Activated naive CD8-positive, alpha-beta T cell treated with anti-CD3 and anti-CD28 coated beads, Interleukin-2, amount 10 ng/mL, durations not matched to agents 7 days and 5 days (primary cell): Measurements from ENCODE around the gene TP53AIP1. TPM values are rescaled to one million over a fixed set of nuclear protein-coding genes. Genes with fewer than 3 reads are reported as not detected.

Source experiments
- ATAC-seq: fragments of 150-1000 bp; cut with Tn5 transposase; one replicate; pipeline ENCODE4 v1.10.0; 2021; ENCODE audit warnings: low read depth, moderate library complexity
- POLR2A ChIA-PET: fragments of 350-600 bp; sonication (Branson Sonifier 250); formaldehyde crosslinking; loops from one replicate; lab custom pipeline; 2021; ENCODE audit warnings: antibody characterized with exemption; lab: Charles Lee
- DNase-seq: peaks from one replicate; pipeline ENCODE4 v3.0.0; 2021
- H3K27ac Mint-ChIP-seq: one replicate; pipeline ENCODE4 v1.8.0; 2022; ENCODE audit warnings: mild to moderate bottlenecking, mixed read lengths
- H3K27me3 Mint-ChIP-seq: one replicate; pipeline ENCODE4 v1.8.0; 2022; ENCODE audit warnings: mild to moderate bottlenecking, moderate library complexity, mixed read lengths
- H3K36me3 Mint-ChIP-seq: one replicate; pipeline ENCODE4 v1.8.0; 2021; ENCODE audit warnings: mild to moderate bottlenecking, mixed read lengths
- H3K4me1 Mint-ChIP-seq: one replicate; pipeline ENCODE4 v1.8.0; 2021; ENCODE audit warnings: mixed read lengths
- H3K4me3 Mint-ChIP-seq: one replicate; pipeline ENCODE4 v1.8.0; 2022; ENCODE audit warnings: mild to moderate bottlenecking, moderate library complexity, mixed read lengths
- H3K9me3 Mint-ChIP-seq: one replicate; pipeline ENCODE4 v1.8.0; 2021; ENCODE audit warnings: mixed read lengths
- total RNA-seq, 2 experiments: library from RNA; stranded (reverse); gene quantifications; one replicate each; pipeline ENCODE4 v1.2.3, GENCODE V29; 2021

The TP53AIP1 gene
- not detected for total RNA-seq

- no peak within 1 kb of the TSS for H3K4me3 Mint-ChIP-seq
- POLR2A ChIA-PET: no interaction called here
- no peak for ATAC-seq
These were observed at the start of gene TP53AIP1 for GRCh38 chr11:128942817-128943427. TSS of gene TP53AIP1 (minus strand) at chr11:128942871. CDS start at chr11:128937818, 5,053 bp downstream.

GRCh38 chr11:128988242-128988970 lies 45.7 kb upstream of the TP53AIP1 start:
- Mint-ChIP-seq H3K4me1 (peaks cover 6% of the 10 kb centered on the region), H3K27ac (no peak overlapping the region), H3K27me3 (no peaks in the 10 kb centered on the region), H3K4me3 (no peak overlapping the region), H3K9me3 (no peaks in the 10 kb centered on the region), H3K36me3 (no peaks in the 10 kb centered on the region)
- DNase-seq (no peak), ATAC-seq (no peak)
- POLR2A ChIA-PET: no interaction called here

More at GRCh38 chr11:128942817-128943427, at the start of gene TP53AIP1:
- Mint-ChIP-seq H3K36me3 (no peaks in the 10 kb centered on the region), H3K4me1 (no peaks in the 10 kb centered on the region), H3K9me3 (no peaks in the 10 kb centered on the region), H3K27me3 (peaks cover 12% of the 10 kb centered on the region), H3K27ac (no peak within 1 kb of the TSS)
- DNase-seq: no peak

GRCh38 chr11:128985880-128986279 lies 43.2 kb upstream of the TP53AIP1 start:
- DNase-seq (no peak), ATAC-seq (no peak)
- H3K4me1 Mint-ChIP-seq: peaks cover 2% of the 10 kb centered on the region

GRCh38 chr11:128983023-128983422 lies 40.4 kb upstream of the TP53AIP1 start:
- no peak overlapping the region for H3K4me3 Mint-ChIP-seq
- no peak overlapping the region for H3K27ac Mint-ChIP-seq
- H3K4me1 Mint-ChIP-seq: peaks cover 2% of the 10 kb centered on the region
- no peaks in the 10 kb centered on the region for H3K36me3 Mint-ChIP-seq
- ATAC-seq: no peak
- no peak for DNase-seq
- no peaks in the 10 kb centered on the region for H3K9me3 Mint-ChIP-seq
- no peaks in the 10 kb centered on the region for H3K27me3 Mint-ChIP-seq
- POLR2A ChIA-PET: no interaction called here

More at GRCh38 chr11:128985880-128986279, 43.2 kb upstream of the TP53AIP1 start:
- Mint-ChIP-seq H3K9me3 (no peaks in the 10 kb centered on the region), H3K36me3 (no peaks in the 10 kb centered on the region), H3K27ac (no peak overlapping the region), H3K4me3 (no peak overlapping the region), H3K27me3 (no peaks in the 10 kb centered on the region)
- POLR2A ChIA-PET: no interaction called here

GRCh38 chr11:128981254-128981653 lies 38.6 kb upstream of the TP53AIP1 start:
- Mint-ChIP-seq H3K36me3 (no peaks in the 10 kb centered on the region), H3K9me3 (no peaks in the 10 kb centered on the region), H3K27ac (no peak overlapping the region), H3K27me3 (no peaks in the 10 kb centered on the region), H3K4me3 (no peak overlapping the region), H3K4me1 (peaks cover 2% of the 10 kb centered on the region)
- POLR2A ChIA-PET: no interaction called here
- ATAC-seq (no peak), DNase-seq (no peak)

GRCh38 chr11:128970598-128971190 lies 28.0 kb upstream of the TP53AIP1 start:
- POLR2A ChIA-PET: no interaction called here
- peak overlapping the region; percentile 33 for H3K4me3 Mint-ChIP-seq

GRCh38 chr11:128968916-128969315 lies 26.2 kb upstream of the TP53AIP1 start:
- peaks cover 5% of the 10 kb centered on the region for H3K36me3 Mint-ChIP-seq
- H3K4me3 Mint-ChIP-seq: no peak overlapping the region
- H3K27ac Mint-ChIP-seq: peak overlapping the region; percentile 31
- peaks cover 2% of the 10 kb centered on the region for H3K9me3 Mint-ChIP-seq
- no peaks in the 10 kb centered on the region for H3K27me3 Mint-ChIP-seq
- ATAC-seq (no peak), DNase-seq (no peak)
- POLR2A ChIA-PET: no interaction called here
- H3K4me1 Mint-ChIP-seq: peaks cover 28% of the 10 kb centered on the region

More at GRCh38 chr11:128970598-128971190, 28.0 kb upstream of the TP53AIP1 start:
- no peaks in the 10 kb centered on the region for H3K9me3 Mint-ChIP-seq
- peak; percentile 93 for ATAC-seq
- no peaks in the 10 kb centered on the region for H3K27me3 Mint-ChIP-seq
- H3K4me1 Mint-ChIP-seq: peaks cover 12% of the 10 kb centered on the region
- H3K27ac Mint-ChIP-seq: peak overlapping the region; percentile 70
- DNase-seq: no peak
- H3K36me3 Mint-ChIP-seq: peaks cover 5% of the 10 kb centered on the region

DNA sequence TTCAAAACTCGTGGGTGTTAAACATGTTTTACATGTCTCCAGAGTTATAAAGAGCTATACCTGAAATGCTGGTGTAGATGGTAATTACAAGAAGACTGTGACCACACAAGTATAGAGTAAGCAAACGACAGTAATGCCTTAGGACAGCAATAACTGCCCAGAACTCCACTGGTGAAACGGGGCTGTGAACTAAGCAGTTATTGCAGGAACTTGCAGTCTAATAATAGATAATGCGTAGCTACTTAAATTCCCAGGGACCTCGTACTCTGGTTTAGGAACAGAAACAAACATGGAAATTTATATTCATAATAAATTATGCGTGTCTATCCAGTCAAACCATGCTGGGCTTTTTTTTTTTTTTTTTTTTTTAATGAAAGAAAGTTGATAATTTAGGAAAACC lies 24.9 kb upstream of the TP53AIP1 start:
- Mint-ChIP-seq H3K27me3 (no peaks in the 10 kb centered on the region), H3K27ac (no peak overlapping the region), H3K4me3 (no peak overlapping the region), H3K4me1 (peaks cover 34% of the 10 kb centered on the region), H3K36me3 (peaks cover 5% of the 10 kb centered on the region), H3K9me3 (peaks cover 2% of the 10 kb centered on the region)
- POLR2A ChIA-PET: interaction anchor here (0.6 kb wide), 1 partner anchor 54 kb away, joined by 4 read pairs; no protein-coding TSS in a partner anchor
- ATAC-seq (no peak), DNase-seq (no peak)

DNA sequence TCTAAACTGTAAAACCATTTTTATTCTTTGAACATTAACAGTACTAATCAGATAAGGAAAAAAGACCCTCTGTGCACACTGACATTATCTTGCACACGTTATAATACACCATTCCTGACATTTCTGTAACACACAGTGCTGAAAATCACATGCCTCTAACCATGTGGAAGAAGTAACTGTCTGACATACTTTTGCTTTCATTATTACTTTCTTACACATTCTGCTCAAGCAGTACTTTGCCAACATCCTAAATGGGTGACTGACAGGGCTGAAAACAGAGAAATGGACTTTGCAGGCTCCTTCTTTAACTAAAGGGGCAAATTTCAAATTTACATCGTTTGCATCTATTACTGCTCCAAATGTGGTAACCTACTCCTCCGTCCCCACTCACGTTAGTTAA lies 22.8 kb upstream of the TP53AIP1 start:
- peak overlapping the region; percentile 30 for H3K4me3 Mint-ChIP-seq
- POLR2A ChIA-PET: no interaction called here
- peak; percentile 82 for ATAC-seq
- no peaks in the 10 kb centered on the region for H3K27me3 Mint-ChIP-seq
- peak overlapping the region; percentile 40 for H3K27ac Mint-ChIP-seq
- H3K9me3 Mint-ChIP-seq: peaks cover 2% of the 10 kb centered on the region
- no peaks in the 10 kb centered on the region for H3K36me3 Mint-ChIP-seq
- peaks cover 29% of the 10 kb centered on the region for H3K4me1 Mint-ChIP-seq
- DNase-seq: no peak

GRCh38 chr11:128964463-128964930 lies 21.8 kb upstream of the TP53AIP1 start:
- peak overlapping the region; percentile 39 for H3K4me3 Mint-ChIP-seq
- DNase-seq (no peak), ATAC-seq (no peak)
- POLR2A ChIA-PET: no interaction called here
- H3K9me3 Mint-ChIP-seq: peaks cover 2% of the 10 kb centered on the region
- peak overlapping the region; percentile 45 for H3K27ac Mint-ChIP-seq
- H3K4me1 Mint-ChIP-seq: peaks cover 23% of the 10 kb centered on the region
- no peaks in the 10 kb centered on the region for H3K36me3 Mint-ChIP-seq
- no peaks in the 10 kb centered on the region for H3K27me3 Mint-ChIP-seq

DNA sequence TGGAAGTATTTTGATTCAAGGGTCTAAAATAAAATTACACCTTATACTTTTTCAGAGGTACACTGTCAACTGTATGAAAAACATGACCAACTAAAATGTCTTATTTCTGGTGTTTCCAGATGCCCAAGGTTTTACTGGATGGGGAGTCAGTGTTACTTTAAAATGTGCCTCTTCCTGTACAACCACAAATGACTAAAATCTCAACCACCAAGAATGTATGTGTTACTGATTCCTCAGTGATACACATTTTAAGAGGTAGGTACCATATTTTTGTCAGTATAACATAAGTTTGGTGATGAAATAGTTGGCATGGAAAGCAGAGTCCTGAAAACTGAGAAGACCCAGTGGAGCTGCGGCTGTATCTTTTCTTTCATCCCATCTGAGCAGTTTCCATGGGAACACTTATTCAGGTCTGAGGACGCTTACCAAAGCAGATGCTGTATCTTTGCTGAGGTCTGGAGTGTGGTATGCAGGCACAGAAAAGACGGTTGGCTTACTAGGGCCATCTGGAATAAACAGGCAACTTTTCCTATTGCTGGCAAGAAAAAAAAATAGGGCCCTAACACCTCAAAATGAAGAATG lies 21.2 kb upstream of the TP53AIP1 start:
- DNase-seq: no peak
- Mint-ChIP-seq H3K9me3 (peaks cover 2% of the 10 kb centered on the region), H3K36me3 (no peaks in the 10 kb centered on the region), H3K4me1 (peaks cover 23% of the 10 kb centered on the region), H3K27me3 (peaks cover 5% of the 10 kb centered on the region), H3K4me3 (peak overlapping the region; percentile 39), H3K27ac (peak overlapping the region; percentile 32)
- peak; percentile 68 for ATAC-seq
- POLR2A ChIA-PET: no interaction called here

DNA sequence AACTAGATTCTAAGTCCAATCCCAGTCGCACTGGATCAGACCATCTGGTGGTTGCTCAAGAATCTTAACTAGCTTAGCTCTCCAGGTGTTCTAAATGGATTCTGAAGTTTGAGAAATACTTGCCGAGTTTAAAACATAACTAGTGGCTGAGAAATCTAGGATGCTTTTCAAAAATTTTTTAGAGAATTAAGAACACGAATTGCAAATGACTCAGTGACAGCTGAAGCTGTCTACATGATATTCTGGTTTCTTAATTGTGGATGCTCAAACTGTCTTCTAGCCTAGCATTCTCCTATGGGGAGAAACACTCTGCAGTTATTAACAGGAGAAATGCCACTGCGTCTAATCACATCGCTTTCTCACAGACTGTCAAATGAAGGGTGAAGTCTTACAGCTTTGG lies 20.2 kb upstream of the TP53AIP1 start:
- Mint-ChIP-seq H3K27me3 (peaks cover 10% of the 10 kb centered on the region), H3K4me3 (peak overlapping the region; percentile 52), H3K36me3 (no peaks in the 10 kb centered on the region), H3K9me3 (peaks cover 2% of the 10 kb centered on the region), H3K27ac (no peak overlapping the region), H3K4me1 (peaks cover 23% of the 10 kb centered on the region)
- POLR2A ChIA-PET: no interaction called here
- ATAC-seq: no peak
- no peak for DNase-seq

- no peak overlapping the region for H3K4me3 Mint-ChIP-seq
- no peaks in the 10 kb centered on the region for H3K36me3 Mint-ChIP-seq
- ATAC-seq: no peak
- DNase-seq: no peak
- peaks cover 23% of the 10 kb centered on the region for H3K4me1 Mint-ChIP-seq
- peaks cover 12% of the 10 kb centered on the region for H3K27me3 Mint-ChIP-seq
- POLR2A ChIA-PET: no interaction called here
- no peak overlapping the region for H3K27ac Mint-ChIP-seq
- peaks cover 2% of the 10 kb centered on the region for H3K9me3 Mint-ChIP-seq
These were observed 19.0 kb upstream of the TP53AIP1 start for GRCh38 chr11:128961645-128962044.
